Tibial nerve (tissue), 4 donors: ENCODE measurements around the gene TPM1. TPM values are rescaled to one million over a fixed set of nuclear protein-coding genes. Genes with fewer than 3 reads are reported as not detected.

Source experiments
- DNase-seq, 2 donors: peaks; one replicate each; pipeline ENCODE4 v3.0.0-alpha.2; 2019; ENCODE audit warnings: low spot score in 2 of 2
- H3K27ac ChIP-seq, 4 donors: fragments of 200-600 bp; sonication (generic) in 3 of 4; one replicate each; pipeline ENCODE4 v1.5.1; 2017 to 2019; ENCODE audit warnings: mild to moderate bottlenecking in 1 of 4
- H3K27me3 ChIP-seq, 2 donors: fragments of 200-600 bp; sonication (generic) in 1 of 2; one replicate each; pipeline versions ENCODE4 v1.5.1 to v1.6.0; 2017 to 2019
- H3K36me3 ChIP-seq, 3 donors: fragments of 200-600 bp; sonication (generic); one replicate each; pipeline ENCODE4 v1.5.1; 2018 to 2019
- H3K4me1 ChIP-seq, 4 donors: fragments of 200-600 bp; sonication (generic) in 3 of 4; one replicate each; pipeline ENCODE4 v1.5.1; 2017 to 2019
- H3K4me3 ChIP-seq, 4 donors: fragments of 200-600 bp; sonication (generic) in 3 of 4; one replicate each; pipeline ENCODE4 v1.5.1; 2017 to 2019; ENCODE audit warnings: mild to moderate bottlenecking in 1 of 4, moderate library complexity in 1 of 4
- H3K9me3 ChIP-seq, 4 donors: fragments of 200-600 bp; sonication (generic) in 3 of 4; one replicate each; pipeline ENCODE4 v1.5.1; 2017 to 2019
- EP300 ChIP-seq, 2 donors: sonication (generic); formaldehyde crosslinking; IDR thresholded peaks; one replicate each; pipeline ENCODE4 v1.6.1; 2017; ENCODE audit warnings: antibody characterized with exemption in 2 of 2, mild to moderate bottlenecking in 1 of 2
- POLR2A ChIP-seq, 2 donors: fragments of 450-650 bp; IDR thresholded peaks; one replicate each; pipeline ENCODE4 v1.6.1; 2017; ENCODE audit warnings: antibody characterized with exemption in 2 of 2, mild to moderate bottlenecking in 2 of 2, moderate library complexity in 2 of 2
- WGBS, 2 donors: methylation state at CpG; one replicate each; pipeline ENCODE4 v1.1.5; 2018; 5-methylcytosine and 5-hydroxymethylcytosine counted together
- total RNA-seq, 4 donors: library from RNA; depleted of rRNA; stranded (reverse); fragments of >200 nt; gene quantifications; one replicate each; pipeline ENCODE4 v1.1.0, GENCODE V29; 2016
- TF ChIP-seq, protein P1 (sequence below), 5 experiments: fragments of 200-600 bp in 3 of 5; fragments of 450-650 bp in 2 of 5; sonication (generic) in 3 of 5; IDR thresholded peaks; one replicate each; pipeline ENCODE4 v1.5.1; 2016 to 2019; ENCODE audit warnings: antibody characterized with exemption in 5 of 5, mild to moderate bottlenecking in 3 of 5, moderate library complexity in 2 of 5

The TPM1 gene
- total RNA-seq, 4 donors from 2014 or later = 311 to 468 (median 366) TPM

DNA sequence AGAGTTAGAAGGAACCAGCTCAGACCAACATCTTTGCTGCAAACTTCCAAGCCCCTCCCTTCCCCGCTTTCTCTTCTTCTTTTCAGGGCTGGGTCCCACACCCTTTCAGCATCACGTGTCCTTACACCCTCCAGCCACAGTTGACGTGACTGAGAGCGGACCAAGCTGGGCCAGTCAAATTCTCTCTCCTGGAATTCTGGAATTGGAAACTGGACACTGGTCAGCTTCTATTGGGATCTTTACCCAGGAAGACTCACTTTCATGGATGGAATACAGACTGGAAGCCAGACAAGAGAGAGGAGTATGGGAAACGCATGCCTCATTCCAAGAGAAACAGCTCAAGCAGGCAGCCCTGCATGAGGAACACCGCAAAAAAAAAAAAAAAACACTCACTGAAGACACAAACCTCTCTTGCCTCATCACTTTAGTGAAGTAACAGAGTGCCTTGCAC lies 12.4 kb upstream of the TPM1 start:
- DNase-seq = peak in 1 of 2 donors; percentile 66
- Histone ChIP-seq H3K4me1 (peaks cover 0 to 12% (median 0%) of the 10 kb centered on the region in 4 donors), H3K9me3 (no peaks in the 10 kb centered on the region), H3K36me3 (no peaks in the 10 kb centered on the region), H3K4me3 (no peak overlapping the region), H3K27ac (peak overlapping the region in 2 of 4 donors; percentile 36 to 56), H3K27me3 (no peaks in the 10 kb centered on the region)
- peak in 1 of 2 donors; percentile 53 for TF ChIP-seq EP300 (IDR thresholded peaks at IDR 0.05)
- TF ChIP-seq POLR2A (IDR thresholded peaks at IDR 0.05) = no peak
- WGBS, 2 donors = 45 to 50% methylated on average over 6 of the region's 6 CpGs

- Histone ChIP-seq H3K9me3 (no peaks in the 10 kb centered on the region), H3K27ac (no peak overlapping the region), H3K36me3 (no peaks in the 10 kb centered on the region), H3K27me3 (no peaks in the 10 kb centered on the region), H3K4me1 (peaks cover 0 to 10% (median 0%) of the 10 kb centered on the region in 4 donors), H3K4me3 (no peak overlapping the region)
- 91 to 92% methylated on average over 2 of the region's 2 CpGs for WGBS, 2 donors
- DNase-seq = no peak
- TF ChIP-seq POLR2A (IDR thresholded peaks at IDR 0.05) = no peak
- no peak for TF ChIP-seq EP300 (IDR thresholded peaks at IDR 0.05)
- TF ChIP-seq, protein P1, sequence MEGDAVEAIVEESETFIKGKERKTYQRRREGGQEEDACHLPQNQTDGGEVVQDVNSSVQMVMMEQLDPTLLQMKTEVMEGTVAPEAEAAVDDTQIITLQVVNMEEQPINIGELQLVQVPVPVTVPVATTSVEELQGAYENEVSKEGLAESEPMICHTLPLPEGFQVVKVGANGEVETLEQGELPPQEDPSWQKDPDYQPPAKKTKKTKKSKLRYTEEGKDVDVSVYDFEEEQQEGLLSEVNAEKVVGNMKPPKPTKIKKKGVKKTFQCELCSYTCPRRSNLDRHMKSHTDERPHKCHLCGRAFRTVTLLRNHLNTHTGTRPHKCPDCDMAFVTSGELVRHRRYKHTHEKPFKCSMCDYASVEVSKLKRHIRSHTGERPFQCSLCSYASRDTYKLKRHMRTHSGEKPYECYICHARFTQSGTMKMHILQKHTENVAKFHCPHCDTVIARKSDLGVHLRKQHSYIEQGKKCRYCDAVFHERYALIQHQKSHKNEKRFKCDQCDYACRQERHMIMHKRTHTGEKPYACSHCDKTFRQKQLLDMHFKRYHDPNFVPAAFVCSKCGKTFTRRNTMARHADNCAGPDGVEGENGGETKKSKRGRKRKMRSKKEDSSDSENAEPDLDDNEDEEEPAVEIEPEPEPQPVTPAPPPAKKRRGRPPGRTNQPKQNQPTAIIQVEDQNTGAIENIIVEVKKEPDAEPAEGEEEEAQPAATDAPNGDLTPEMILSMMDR (IDR thresholded peaks at IDR 0.05) = no peak
Measured at GRCh38 chr15:63034578-63034977, 8.0 kb upstream of the TPM1 start.

GRCh38 chr15:63035253-63035652 lies 7.3 kb upstream of the TPM1 start:
- Histone ChIP-seq H3K36me3 (no peaks in the 10 kb centered on the region), H3K4me1 (peaks cover 0 to 7% (median 0%) of the 10 kb centered on the region in 4 donors), H3K9me3 (no peaks in the 10 kb centered on the region), H3K27ac (no peak overlapping the region), H3K27me3 (peaks cover 0 to under 1% of the 10 kb centered on the region in 2 donors), H3K4me3 (no peak overlapping the region)
- 81 to 83% methylated on average over 4 of the region's 4 CpGs for WGBS, 2 donors
- DNase-seq = no peak
- TF ChIP-seq, protein P1 (IDR thresholded peaks at IDR 0.05) = no peak
- TF ChIP-seq EP300 (IDR thresholded peaks at IDR 0.05) (no peak), POLR2A (IDR thresholded peaks at IDR 0.05) (no peak)

DNA sequence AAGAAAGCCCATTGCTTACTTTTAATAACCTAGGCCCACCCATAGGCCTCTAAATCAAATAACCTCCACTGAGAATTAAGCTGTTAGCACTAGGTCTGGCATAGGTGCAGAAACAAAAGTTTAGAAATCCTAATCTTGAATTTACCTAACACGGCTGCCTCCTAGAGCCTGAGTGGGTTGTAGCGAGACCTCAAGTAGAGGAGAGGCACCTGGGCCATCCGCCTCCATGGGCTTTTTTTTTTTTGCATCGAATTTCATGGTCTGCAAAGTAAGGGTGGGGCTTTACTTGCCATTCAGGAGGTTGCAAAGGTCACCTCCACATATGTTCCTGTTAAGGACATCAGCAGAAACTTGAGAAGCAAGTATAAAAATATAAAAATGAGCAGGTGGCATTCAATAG lies 6.6 kb upstream of the TPM1 start:
- WGBS, 2 donors = 72 to 88% methylated on average over 4 of the region's 4 CpGs
- H3K27me3 ChIP-seq = peaks cover 0 to 7% of the 10 kb centered on the region in 2 donors

DNA sequence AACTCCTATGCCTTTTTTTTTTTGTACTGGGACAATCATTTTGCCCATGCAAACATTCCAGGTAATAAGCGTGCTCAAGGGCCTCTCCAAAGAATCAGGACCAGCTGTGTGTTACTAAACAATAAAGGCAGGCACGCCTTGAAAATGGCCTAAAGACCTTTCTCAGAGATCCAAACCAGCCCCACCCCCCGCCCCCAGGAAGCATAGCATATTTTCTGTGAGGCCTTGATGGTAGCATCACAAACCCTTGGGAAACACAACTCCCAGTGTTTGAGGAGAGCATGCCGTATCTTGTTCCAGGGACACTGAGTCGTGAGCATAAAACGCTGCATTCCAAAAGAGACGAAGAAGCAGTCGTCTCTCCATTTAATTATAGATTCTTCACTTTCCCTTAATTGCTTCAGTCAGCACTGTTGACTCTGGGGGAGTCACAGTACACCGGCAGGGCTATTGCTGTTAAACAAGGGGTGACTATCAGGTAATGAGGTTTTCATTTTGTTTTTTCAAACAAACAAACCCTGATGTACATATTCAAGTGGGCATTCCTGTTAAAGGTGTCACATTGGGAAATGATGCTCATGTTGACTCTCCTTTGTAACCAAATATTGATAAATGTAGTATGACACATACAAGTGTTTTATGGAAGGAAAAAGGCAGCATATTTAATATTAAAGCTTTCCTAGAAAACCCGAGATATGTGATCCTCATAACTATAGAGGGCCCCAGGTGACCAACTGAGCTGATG lies 4.4 kb upstream of the TPM1 start:
- no peaks in the 10 kb centered on the region for H3K36me3 ChIP-seq
- H3K27me3 ChIP-seq = peaks cover 0 to 25% of the 10 kb centered on the region in 2 donors
- no peak overlapping the region for H3K27ac ChIP-seq
- no peaks in the 10 kb centered on the region for H3K9me3 ChIP-seq
- TF ChIP-seq POLR2A (IDR thresholded peaks at IDR 0.05) (no peak), EP300 (IDR thresholded peaks at IDR 0.05) (no peak)
- TF ChIP-seq, protein P1 (IDR thresholded peaks at IDR 0.05) = no peak
- DNase-seq = no peak
- H3K4me3 ChIP-seq = no peak overlapping the region
- H3K4me1 ChIP-seq = peaks cover 0 to 22% (median 7%) of the 10 kb centered on the region in 4 donors
- 73 to 76% methylated on average over 10 of the region's 10 CpGs for WGBS, 2 donors

More for the DNA sequence above, 6.6 kb upstream of the TPM1 start:
- Histone ChIP-seq H3K4me3 (no peak overlapping the region), H3K27ac (no peak overlapping the region), H3K36me3 (no peaks in the 10 kb centered on the region), H3K4me1 (peaks cover 0 to under 1% (median 0%) of the 10 kb centered on the region in 4 donors), H3K9me3 (no peaks in the 10 kb centered on the region)
- no peak for DNase-seq
- TF ChIP-seq EP300 (IDR thresholded peaks at IDR 0.05) = no peak
- no peak for TF ChIP-seq POLR2A (IDR thresholded peaks at IDR 0.05)
- TF ChIP-seq, protein P1 (IDR thresholded peaks at IDR 0.05) = no peak
